ENCODE results near the gene SCMH1.

Gene SCMH1

DNA sequence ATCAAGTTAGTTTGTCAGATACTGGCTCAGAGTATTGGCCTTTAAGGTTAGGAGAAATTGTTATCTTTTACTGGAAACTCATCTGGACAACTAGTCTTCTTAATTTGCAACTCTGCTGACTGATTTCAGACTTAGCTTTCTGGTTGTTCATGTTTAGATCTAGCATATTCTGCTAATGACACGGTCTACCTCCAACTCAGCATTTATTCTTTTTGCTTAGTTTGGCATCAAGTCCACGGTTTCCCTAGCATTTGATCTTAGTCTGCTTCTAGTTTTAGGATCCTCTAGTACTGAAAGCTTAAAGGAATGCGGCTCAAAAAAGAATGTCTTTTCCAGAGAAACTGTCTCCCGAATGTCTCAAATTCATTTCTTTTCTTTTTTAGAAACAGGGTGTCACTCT, 145.0 kb downstream of the SCMH1 start:
- TF ChIP-seq, protein P1, sequence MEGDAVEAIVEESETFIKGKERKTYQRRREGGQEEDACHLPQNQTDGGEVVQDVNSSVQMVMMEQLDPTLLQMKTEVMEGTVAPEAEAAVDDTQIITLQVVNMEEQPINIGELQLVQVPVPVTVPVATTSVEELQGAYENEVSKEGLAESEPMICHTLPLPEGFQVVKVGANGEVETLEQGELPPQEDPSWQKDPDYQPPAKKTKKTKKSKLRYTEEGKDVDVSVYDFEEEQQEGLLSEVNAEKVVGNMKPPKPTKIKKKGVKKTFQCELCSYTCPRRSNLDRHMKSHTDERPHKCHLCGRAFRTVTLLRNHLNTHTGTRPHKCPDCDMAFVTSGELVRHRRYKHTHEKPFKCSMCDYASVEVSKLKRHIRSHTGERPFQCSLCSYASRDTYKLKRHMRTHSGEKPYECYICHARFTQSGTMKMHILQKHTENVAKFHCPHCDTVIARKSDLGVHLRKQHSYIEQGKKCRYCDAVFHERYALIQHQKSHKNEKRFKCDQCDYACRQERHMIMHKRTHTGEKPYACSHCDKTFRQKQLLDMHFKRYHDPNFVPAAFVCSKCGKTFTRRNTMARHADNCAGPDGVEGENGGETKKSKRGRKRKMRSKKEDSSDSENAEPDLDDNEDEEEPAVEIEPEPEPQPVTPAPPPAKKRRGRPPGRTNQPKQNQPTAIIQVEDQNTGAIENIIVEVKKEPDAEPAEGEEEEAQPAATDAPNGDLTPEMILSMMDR (IDR thresholded peaks at IDR 0.05; ENCODE audit: extremely low read depth, missing control alignments), result no peak
- no peak for DNase-seq (ENCODE audit: low spot score)

GRCh38 chr1:41093826-41094225, 148.3 kb downstream of the SCMH1 start:
- DNase-seq (ENCODE audit: low spot score), result no peak
- TF ChIP-seq, protein P1 (IDR thresholded peaks at IDR 0.05; ENCODE audit: extremely low read depth, missing control alignments), result no peak

- TF ChIP-seq, protein P1 (IDR thresholded peaks at IDR 0.05; ENCODE audit: extremely low read depth, missing control alignments), result no peak
- no peak for DNase-seq (ENCODE audit: low spot score)
Observed at GRCh38 chr1:41086921-41087320, 155.2 kb downstream of the SCMH1 start.

DNA sequence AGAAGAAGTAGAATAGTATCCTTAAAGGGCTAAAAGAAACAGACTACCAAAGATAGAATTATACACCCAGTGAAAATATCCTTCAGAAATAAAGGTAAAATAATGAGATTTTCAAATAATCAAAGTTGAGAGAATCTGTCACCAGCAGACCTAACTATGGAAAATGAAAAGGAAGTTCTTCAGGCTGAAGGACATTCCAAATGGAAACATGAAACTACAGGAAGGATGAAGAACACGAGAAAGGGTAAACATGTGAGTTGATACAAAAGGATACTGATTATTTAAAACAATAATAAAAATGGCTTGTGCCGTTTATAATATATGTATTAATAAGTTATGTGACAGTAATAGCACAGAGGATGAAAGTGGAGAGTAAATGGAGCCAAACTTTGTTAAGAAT, 163.5 kb downstream of the SCMH1 start:
- DNase-seq (ENCODE audit: low spot score), result no peak
- TF ChIP-seq, protein P1 (IDR thresholded peaks at IDR 0.05; ENCODE audit: extremely low read depth, missing control alignments), result no peak

- no peak for DNase-seq (ENCODE audit: low spot score)
- TF ChIP-seq, protein P1 (IDR thresholded peaks at IDR 0.05; ENCODE audit: extremely low read depth, missing control alignments), result no peak
Observed at GRCh38 chr1:41078193-41078592, 163.9 kb downstream of the SCMH1 start.

DNA sequence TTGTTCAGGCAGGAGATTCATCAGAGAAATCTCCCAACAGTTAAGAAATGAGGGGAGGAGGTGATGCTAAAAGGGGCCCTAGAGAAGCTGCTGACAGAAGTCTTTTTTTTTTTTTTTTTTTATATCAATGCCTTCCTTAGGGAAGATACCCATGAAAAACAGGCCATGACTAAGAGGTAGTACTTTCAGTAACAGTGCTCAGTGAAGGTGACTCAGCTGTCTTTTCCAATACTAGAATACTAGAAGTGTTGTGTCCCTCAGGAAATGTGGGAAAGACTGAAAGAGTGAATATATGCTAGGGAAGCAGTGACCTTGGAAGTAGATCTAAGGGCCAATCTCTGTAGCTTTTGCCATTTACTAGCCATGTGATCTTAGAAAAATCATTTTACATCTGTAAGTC, 168.1 kb downstream of the SCMH1 start:
- TF ChIP-seq, protein P1 (IDR thresholded peaks at IDR 0.05; ENCODE audit: extremely low read depth, missing control alignments), result no peak
- DNase-seq (ENCODE audit: low spot score), result no peak

GRCh38 chr1:41072051-41072450, 170.1 kb downstream of the SCMH1 start:
- TF ChIP-seq, protein P1 (IDR thresholded peaks at IDR 0.05; ENCODE audit: extremely low read depth, missing control alignments), result no peak
- DNase-seq (ENCODE audit: low spot score), result no peak
